HG02840 (cell line): ENCODE data around the gene CHI3L1.

Source experiments
- ATAC-seq: cut with Tn5 transposase; IDR thresholded peaks from one replicate; pipeline ENCODE4 v1.9.1; 2021; ENCODE audit warnings: mild to moderate bottlenecking, moderate library complexity, moderate number of reproducible peaks; ENCODE audit not compliant: unreplicated experiment, low FRiP score

CHI3L1 gene

DNA sequence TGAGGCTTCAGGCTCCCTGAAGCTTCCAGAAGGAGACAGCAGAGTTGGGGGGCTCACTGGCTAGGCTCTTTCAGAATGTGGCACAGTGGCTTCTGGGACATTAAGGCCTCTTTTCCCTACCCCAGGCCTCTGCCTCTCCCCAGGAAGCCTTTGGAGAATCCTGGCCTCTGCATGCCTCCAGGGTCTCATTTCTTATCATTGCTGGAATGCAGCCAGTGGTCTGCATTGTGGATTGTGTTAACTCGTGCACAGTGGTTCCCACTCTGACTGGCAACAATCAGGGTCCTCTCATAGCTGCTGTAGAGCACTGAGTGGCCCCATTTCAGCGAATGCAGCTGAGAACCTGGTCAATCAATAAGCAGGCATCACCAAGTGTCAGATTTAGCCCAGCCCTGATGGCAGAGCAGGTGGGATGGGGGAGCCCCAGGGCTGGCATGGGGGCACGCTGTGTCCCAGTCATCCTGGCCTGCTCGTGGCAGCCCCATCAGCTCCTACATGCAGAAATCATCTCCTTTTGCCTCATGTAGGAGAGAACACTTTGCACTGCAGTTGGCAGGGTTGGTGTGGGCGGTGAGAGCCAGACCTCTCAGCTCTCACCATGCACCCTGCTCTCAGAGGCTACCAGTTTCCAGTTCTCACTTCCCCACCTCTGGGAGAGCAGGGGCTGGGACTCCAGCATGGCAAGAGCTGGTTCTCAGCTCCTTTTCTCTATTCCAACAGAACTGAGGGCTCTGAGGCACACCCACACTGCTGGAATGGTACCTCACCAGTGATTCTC, 45.6 kb downstream of the CHI3L1 start:
- no peak for ATAC-seq

- no peak for ATAC-seq
Measured at GRCh38 chr1:203139976-203140475, 46.5 kb downstream of the CHI3L1 start.

DNA sequence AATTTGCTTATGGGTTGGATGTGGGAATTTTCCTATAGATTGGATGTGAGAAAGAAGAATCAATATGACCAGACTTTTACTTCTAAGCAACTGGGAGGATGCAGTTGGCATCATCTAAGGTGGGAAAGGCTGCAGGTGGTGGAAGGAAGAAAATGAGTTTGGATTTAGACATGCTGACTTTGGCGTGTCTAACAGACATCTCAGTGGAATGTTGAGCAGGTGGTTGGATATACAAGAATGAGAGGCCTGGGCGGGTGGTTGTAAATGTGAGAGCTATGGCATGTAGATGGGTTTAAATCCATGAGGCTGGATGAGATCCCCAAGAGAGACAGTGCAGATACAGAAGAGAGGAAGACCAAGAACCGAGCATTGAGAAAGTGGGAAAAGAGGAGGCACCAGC, 48.4 kb downstream of the CHI3L1 start:
- ATAC-seq = no peak

- ATAC-seq = no peak
Measured at GRCh38 chr1:203137324-203137723, 49.2 kb downstream of the CHI3L1 start.

- no peak for ATAC-seq
Measured at GRCh38 chr1:203136409-203137042, 50.0 kb downstream of the CHI3L1 start.

- ATAC-seq = no peak
Measured at GRCh38 chr1:203135636-203136305, 50.7 kb downstream of the CHI3L1 start.

- no peak for ATAC-seq
Measured at GRCh38 chr1:203133970-203134725, 52.4 kb downstream of the CHI3L1 start.

DNA sequence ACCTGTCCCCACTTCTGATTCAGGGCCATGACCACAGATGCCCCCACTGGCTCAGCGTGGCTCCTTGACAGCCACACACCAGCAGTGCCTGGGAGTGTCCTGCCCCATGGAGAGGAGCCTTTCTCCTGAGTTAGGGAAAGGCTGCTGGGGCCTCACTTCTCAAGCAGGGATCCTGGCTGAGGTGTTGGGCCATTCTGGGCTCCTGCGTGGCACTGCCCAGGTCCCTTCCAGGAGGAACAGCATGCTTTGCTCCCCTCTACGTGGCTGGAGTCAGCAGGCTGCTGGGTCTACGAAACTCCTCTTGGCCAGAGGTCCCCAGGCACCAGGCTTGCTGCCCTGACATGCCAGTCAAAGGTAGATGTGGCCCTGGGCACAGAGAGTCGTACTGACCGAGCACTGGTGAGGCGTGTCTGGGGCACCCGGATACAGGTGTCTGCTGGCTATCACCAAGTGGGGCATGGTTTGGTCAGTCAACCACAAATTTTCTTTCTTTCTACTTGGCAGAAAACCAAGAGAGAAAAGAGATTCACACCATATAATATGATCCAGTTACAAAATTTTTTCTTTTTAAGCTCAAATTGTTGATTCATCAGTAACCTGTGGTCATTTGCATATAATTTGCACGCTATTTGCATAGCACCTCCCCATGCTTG, 54.8 kb downstream of the CHI3L1 start:
- ATAC-seq = no peak

DNA sequence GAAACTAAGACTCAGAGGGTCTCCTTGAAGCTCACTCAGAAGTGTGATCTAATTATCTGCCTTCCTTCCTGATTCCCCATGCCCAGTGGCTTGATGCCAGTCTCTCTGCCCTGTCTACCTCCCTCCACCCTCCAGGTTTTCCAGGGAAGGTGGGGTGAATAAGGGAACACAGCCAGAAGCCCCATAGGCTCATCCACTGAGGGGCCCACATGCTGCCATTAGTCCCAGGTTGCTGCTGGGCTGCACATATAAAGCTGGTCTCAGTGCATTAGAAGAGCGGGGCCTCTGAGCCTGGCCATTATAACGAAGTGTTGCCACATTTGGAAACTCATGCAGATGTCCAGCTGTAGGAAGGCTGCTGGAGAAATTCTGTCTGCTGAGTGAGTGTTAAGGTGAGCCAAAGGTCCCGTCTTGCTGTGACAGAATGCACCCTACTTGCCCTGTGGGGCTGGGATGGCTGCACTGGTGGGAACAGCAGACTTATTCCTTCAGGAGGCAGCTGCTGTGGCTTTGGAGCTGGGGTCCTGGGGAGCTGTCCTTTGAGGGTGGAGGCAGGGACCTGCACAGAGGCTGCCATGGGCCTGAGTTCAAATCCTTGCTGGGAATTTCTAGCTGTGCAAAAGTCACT, 56.0 kb downstream of the CHI3L1 start:
- ATAC-seq = no peak

DNA sequence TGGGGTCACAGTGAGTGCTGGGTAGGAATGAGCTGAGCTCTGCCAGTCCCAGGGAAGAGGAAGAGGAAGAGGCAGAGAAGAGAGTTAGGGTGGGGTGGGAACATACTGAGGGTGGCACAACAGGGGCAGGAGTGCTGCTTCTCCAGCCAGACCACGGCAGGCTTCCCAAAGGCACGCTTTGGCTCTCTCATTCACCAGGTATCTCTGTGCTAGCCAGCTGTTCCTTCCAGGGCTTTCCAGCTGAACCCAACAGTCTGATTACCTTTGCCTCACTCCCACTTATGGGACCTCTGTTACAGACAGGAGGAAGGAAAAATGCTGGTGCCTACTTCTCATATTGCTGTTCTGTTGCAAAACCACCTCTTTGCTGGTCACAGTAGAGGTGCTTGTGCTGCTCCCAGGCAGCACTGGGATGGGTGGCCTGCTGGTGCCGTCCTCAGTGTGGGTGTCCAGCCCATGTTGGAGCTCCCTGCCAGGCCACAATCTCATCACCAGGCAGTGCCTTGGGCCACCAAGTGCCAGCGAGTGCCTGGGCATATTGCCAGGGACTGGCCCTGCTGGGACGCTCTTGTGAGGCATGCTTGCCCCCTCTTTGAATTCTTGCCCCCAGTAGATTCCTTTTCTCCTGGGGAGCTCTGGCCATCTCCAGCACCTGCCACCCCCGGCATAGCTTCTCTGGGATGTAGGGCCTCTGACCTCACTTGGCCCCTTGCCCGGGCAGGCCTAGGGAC, 56.8 kb downstream of the CHI3L1 start:
- no peak for ATAC-seq
